ENCODE measurements around the gene TNFRSF21. TPM values are rescaled to one million over a fixed set of nuclear protein-coding genes. Genes with fewer than 3 reads are reported as not detected.

The TNFRSF21 gene
- total RNA-seq, 4 donors from 2014 or later, result 1.6 to 5.4 (median 3.1) TPM

- intact Hi-C loops (cut with DNase I; ENCODE audit: low total_unique reads), result no loop called here
- no peak overlapping the region for H3K4me3 ChIP-seq (ENCODE audit: low read depth, poor library complexity, severe bottlenecking)
- TF ChIP-seq CTCF (IDR thresholded peaks at IDR 0.05) (no peak), POLR2A (IDR thresholded peaks at IDR 0.05) (no peak)
- WGBS, 2 donors, result 79 to 85% methylated on average over 2 of the region's 2 CpGs
- DNase-seq (ENCODE audit: low spot score in 2 of 2), result no peak
Observed at GRCh38 chr6:47202644-47203205, 107.0 kb downstream of the TNFRSF21 start.

GRCh38 chr6:47200536-47201334, 109.0 kb downstream of the TNFRSF21 start:
- intact Hi-C loops (cut with DNase I; ENCODE audit: low total_unique reads), result no loop called here
- H3K4me3 ChIP-seq (ENCODE audit: low read depth, poor library complexity, severe bottlenecking), result no peak overlapping the region
- WGBS, 2 donors, result 73 to 80% methylated on average over 3 of the region's 3 CpGs
- DNase-seq (ENCODE audit: low spot score in 2 of 2), result no peak
- no peak for TF ChIP-seq POLR2A (IDR thresholded peaks at IDR 0.05)

GRCh38 chr6:47197682-47198640, 111.7 kb downstream of the TNFRSF21 start:
- no peak for TF ChIP-seq POLR2A (IDR thresholded peaks at IDR 0.05)
- no peak for TF ChIP-seq CTCF (IDR thresholded peaks at IDR 0.05)
- WGBS, 2 donors, result 53 to 65% methylated on average over 6 of the region's 6 CpGs
- H3K4me3 ChIP-seq (ENCODE audit: low read depth, poor library complexity, severe bottlenecking), result no peak overlapping the region
- no peak for DNase-seq (ENCODE audit: low spot score in 2 of 2)
- intact Hi-C loops (cut with DNase I; ENCODE audit: low total_unique reads), result no loop called here

- intact Hi-C loops (cut with DNase I; ENCODE audit: low total_unique reads), result no loop called here
- H3K4me3 ChIP-seq (ENCODE audit: low read depth, poor library complexity, severe bottlenecking), result no peak overlapping the region
- DNase-seq (ENCODE audit: low spot score in 2 of 2), result no peak
- TF ChIP-seq CTCF (IDR thresholded peaks at IDR 0.05), result no peak
- 80 to 82% methylated on average over 5 of the region's 5 CpGs for WGBS, 2 donors
Observed at GRCh38 chr6:47196113-47196512, 113.6 kb downstream of the TNFRSF21 start.

- intact Hi-C loops (cut with DNase I; ENCODE audit: low total_unique reads), result no loop called here
Observed at GRCh38 chr6:47195011-47195650, 114.6 kb downstream of the TNFRSF21 start.

More at GRCh38 chr6:47195011-47195650, 114.6 kb downstream of the TNFRSF21 start:
- WGBS, 2 donors, result 54 to 66% methylated on average over 4 of the region's 4 CpGs
- no peak overlapping the region for H3K4me3 ChIP-seq (ENCODE audit: low read depth, poor library complexity, severe bottlenecking)
- TF ChIP-seq CTCF (IDR thresholded peaks at IDR 0.05), result no peak
- TF ChIP-seq POLR2A (IDR thresholded peaks at IDR 0.05), result no peak
- no peak for DNase-seq (ENCODE audit: low spot score in 2 of 2)

All from lower leg skin (tissue), 4 donors.